GM21526 (cell line): ENCODE data around the gene CA5A.

Source experiments
- ATAC-seq: cut with Tn5 transposase; IDR thresholded peaks from one replicate; pipeline ENCODE4 v1.9.1; 2021; ENCODE audit warnings: moderate library complexity; ENCODE audit not compliant: unreplicated experiment, low FRiP score

CA5A gene

GRCh38 chr16:87842209-87842869 is 94.0 kb downstream of the CA5A start:
- ATAC-seq: no peak

- no peak for ATAC-seq
Measured at GRCh38 chr16:87841340-87842208, 94.8 kb downstream of the CA5A start.

- no peak for ATAC-seq
Measured at GRCh38 chr16:87840271-87840978, 95.9 kb downstream of the CA5A start.

GRCh38 chr16:87839542-87840270 is 96.6 kb downstream of the CA5A start:
- no peak for ATAC-seq

GRCh38 chr16:87838643-87839541 is 97.4 kb downstream of the CA5A start:
- ATAC-seq: no peak
